Activated CD4-positive, alpha-beta T cell treated with anti-CD3 and anti-CD28 coated beads, Interleukin-2, amount 50 U/mL, for 48 hours (primary cell): ENCODE data around the gene LPP.
A peak's percentile ranks its signal among the peaks of the same experiment; 100 is the strongest.

Experiments
- DNase-seq, 2 experiments: peaks; one replicate each; pipeline ENCODE4 v3.0.0-alpha.2; 2020

LPP gene

DNA sequence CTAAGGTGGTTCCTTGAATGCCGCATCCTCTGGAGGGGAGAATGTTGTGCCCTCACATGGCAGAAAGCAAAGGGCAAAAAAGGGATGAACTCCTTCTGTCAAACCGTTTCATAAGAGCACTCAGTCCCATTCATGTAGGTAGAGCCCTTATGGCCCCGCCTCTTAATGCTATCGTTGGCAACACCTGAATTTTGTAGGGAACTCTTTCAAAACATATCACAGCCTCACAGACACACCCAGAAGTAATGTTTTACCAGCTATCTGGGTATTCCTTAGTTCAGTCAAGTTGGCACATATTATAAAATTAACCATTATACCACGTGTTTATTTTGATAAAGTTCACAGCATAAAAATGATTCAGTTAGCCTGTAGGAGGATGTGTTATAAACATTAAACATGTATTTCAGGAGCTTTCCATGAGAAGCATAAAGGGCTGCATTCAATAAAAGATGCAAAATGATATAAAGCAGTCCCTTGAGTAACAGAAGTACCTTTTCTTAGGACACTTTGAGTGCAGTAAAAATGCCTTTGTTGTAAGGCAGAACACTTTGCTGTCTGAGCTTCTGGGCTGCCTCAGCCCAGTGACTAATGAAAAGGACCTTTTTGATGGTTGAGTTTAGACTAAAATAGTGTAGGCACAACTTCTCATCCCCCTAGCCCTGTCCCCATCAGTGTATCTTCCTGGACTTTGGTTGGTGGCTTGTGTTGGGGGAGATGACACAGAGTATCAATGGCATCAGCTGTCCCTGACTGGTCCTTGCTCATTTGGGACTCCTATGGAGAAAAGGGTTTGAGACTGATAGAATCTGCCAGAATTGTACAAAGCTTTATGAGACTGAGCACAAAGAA, 754.3 kb downstream of the LPP start:
- no peak for DNase-seq

DNA sequence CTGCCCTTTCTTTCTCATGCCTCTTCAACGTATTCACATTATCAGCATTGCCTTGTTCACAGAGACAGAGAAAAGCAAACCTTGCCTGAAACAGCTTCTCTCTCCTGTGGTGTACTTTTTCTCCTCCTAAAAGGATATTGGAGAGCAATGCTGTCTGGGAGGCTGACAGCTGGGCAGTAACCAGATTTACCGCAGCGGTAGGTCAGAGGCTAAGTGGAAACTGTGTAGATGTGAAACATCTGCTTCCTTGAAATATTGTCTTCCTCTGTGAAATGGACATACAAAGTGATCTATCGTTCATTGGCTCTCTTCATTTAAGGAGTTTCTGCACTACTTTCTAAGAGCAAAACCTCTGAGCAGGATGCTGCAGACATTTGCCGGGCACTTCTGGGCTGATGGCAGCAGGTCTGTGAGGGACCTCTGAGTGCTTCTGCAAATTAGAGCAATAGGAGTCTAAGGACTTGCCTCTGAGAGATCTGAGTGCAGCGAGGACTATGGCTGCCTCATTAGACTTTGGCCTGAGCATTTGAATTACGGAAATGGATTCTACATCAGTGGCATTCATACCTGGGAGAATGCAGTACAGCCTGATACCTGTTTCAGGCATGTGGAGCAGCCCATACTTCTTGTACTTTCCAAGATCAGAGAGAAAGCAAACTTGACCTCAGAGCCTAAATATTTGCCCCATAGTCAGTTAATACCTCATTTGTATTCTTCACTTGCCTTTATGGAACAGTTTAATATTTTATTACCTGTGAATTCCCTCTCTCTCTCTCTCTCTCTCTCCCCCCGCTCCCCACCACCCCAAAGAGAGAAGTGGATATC, 757.3 kb downstream of the LPP start:
- no peak for DNase-seq

DNA sequence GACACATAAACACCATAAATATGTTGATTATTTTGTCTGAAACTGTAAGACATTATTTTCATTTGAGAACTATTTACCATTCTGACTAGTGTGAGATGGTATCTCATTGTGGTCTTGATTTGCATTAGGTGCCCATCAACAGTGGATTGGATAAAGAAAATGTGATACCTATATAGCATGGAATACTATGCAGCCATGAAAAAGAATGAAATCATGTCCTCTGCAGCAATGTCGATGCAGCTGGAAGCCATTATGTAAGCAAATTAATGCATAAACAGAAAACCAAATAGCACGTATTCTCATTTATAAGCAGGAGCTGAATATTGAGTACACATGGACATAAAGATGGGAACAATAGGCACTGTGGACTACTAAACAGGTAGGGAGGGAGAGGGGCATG, 759.1 kb downstream of the LPP start:
- no peak for DNase-seq

DNA sequence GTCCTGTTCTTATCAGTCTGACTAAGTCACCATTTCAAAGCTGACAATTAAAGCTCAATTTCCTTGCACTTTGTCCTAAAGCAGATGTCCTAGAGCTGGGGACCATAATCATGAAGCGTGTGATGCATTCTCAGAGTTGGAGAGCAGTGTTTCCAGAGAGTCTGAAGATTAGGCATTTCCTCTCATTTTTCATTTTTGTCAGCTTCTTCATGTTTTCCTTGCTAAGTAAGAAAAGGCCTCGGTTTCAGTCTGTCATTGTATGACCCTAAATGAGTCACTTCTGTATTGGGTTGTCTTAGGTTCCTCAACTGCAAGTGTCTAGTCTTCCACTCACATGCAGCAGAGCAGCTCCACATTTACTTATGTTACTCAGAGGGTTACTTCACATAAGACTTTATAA, 760.6 kb downstream of the LPP start:
- peak in 1 of 2 experiments; percentile 16 for DNase-seq

DNA sequence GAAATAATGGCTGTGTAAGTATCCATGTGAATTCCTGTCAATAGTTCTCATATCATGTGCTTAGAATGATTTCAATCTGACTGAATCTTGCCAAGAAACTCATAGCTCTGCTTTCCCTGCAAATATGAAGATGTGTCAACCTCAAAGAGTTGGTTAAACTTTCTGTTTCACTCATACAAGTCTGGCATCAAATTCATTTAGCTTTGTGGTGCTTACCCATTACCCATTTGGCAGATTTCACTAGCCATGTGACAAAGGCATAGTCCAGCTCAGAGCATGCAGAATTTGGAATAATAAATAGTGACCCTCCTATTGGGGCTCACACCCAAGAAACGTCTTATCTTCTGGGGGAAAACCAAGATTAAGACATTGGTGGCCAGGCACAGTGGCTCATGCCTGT, 761.2 kb downstream of the LPP start:
- peak in 1 of 2 experiments; percentile 17 for DNase-seq

DNA sequence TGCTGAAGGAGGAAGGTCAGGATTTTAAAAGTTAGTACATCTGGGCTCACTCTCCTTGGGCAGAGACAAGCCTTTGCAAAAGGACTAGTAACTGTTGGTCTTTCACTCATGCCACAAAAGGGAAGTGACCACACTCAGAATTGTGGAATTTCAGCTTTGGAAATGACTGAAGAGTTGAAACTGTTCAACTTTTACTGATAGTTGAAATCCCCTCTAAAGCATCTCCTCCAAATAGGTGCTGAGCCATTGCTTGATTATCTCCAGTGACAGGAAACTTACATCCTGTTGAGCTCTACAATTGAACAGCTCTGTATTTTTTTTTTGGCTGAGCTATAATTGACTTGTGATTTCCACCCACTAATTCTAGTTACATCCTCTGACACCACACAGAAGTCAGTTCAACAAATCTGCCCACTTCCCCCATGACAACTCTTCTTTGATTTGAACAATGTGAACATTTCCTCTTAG, 763.0 kb downstream of the LPP start:
- DNase-seq = no peak

DNA sequence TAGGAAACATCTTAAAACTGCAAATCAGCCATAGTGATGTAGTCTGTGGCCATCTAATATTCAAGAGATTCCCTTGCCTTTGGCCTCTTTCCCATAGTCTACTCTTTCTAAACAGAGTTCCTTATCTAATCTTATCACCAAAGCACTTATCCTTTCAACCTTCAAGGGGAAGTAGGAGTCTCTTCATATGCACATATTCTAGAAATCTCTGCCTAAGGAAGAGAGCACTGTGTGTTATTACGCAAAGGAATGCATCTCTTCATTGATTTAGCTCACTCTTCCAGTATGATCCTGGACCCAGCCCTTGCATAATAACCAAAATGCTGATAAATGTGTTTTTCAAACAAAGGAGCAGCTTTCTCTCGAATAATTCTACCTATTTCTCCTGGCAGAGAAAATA, 764.1 kb downstream of the LPP start:
- DNase-seq = no peak

DNA sequence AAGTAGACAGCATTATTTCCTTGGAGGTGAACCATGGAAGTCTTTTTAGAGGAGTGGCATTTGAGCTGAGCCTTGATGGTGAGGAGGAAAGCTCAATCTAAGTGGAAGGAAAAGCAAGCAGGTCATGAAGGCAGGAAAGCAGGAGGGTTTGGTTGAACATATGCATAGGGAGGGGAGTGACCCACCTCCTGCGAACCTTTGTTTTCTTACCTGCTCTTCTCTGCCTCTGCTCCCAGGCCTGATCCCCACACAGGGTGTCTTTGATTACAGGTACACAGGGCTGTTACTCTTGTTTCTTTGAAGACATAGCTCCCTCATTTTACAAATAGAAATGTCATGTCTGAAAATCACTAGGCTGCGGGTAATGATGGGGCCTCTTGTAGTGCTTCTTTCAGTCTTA, 769.7 kb downstream of the LPP start:
- no peak for DNase-seq

DNA sequence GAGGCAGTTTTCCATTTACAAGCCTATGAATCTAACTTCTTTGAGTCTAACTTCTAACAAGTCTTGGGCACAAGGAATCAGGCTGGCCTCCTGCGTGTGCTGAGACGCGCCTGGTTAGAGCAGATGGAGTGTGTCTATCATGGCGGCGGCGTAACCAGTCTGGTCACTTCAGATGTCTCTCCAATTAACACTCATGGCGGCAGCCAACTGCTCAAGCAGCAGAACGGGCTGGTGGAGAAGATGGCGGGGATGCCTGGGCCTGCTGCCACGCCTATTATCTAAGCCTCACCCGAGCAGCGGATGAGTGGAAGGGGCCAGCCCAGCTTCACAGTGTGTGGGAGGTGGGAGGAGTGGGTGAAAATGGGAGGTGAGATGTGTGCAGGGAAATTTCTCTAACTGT, 771.4 kb downstream of the LPP start:
- DNase-seq = no peak

DNA sequence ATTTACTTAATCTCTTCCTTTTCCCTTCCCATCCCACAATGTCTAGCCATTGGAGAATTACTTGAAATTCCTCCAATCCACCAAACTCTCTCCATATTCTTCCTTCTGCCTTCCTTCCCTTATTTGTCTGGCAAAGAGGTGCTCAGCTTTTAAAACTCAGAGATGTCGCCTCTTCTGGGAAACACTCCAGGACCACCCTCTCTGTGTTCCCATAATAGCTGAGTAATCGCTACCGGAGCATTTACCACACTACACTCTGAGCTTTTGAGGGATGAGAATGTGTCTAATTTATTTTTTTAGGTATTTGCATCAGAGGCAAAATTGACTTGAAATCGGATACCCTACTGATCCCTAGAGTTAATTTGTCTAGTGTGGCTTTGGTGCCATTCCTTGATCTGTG, 772.2 kb downstream of the LPP start:
- DNase-seq = no peak

DNA sequence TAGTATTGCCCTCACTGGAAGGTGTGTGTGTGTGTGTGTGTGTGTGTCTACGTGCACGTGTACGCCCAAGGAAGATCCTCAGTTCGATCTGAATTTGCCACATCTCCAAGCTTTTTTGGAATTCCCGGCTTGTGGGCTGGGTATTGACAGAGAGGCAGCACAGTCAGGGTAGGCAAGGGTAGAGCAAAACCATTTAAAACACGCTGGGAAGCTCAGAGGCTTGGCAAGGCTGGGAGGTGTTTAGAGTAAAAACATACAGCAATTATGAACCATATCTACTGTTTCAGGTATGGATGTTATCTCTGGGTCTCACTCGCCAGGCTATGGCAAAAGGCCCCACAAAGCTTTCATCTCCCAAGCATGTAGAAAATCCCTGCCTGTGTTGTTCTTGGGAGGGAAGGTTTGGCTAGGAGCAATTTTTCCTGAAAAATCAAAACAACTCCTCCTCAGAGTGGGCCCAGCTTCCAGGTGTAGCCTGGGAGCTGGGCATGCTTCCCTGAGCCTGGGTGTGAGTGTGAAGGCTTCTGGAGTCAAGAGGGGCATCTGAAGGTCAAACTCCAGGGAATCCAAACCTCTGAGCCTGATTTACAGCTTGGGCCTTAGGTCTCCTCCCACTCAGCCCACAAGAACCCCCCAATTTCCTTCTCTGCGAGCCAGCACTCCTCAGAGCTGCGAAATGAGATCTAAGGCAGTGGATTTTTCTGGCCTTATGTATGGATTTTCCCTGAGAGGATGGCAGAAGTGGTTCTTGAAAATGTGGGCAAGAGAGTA, 773.0 kb downstream of the LPP start:
- no peak for DNase-seq

DNA sequence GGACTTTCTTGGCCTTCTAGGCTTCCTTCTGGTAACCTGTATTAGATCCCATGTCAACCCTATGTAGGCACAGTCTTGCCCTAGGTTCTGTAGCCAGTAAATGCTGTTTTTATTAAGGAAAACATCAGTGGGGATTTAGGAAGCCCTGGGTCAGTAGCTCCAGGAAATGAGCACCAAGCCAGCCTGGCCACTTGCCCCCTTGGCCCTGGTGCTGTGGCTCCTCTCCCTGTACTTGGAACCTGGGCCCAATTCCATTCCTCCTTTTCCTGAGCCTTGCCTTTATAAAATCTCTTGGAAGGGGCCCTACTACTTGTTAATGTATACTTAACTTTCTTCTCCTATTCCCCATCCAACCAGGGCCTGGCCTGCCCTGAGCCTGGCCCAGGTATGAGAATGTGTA, 774.0 kb downstream of the LPP start:
- no peak for DNase-seq

DNA sequence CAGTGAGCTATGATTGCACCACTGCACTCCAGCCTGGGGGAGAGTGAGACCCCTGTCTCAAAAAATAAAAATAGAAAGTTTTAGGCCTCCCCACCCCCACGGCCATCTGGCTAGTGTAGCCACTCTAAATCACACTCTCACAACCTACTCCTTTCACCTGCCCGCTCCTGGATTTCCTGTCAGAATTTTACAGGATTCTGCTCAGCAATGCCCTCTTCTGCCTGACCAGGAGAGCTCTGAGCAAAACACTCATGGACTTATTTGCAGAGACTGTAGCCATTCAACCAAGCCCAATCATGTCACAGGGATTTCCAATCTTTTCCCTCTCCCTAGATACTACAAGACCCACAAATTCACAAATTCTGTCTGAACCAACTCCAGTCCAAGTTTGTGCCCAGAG, 775.2 kb downstream of the LPP start:
- DNase-seq = no peak

DNA sequence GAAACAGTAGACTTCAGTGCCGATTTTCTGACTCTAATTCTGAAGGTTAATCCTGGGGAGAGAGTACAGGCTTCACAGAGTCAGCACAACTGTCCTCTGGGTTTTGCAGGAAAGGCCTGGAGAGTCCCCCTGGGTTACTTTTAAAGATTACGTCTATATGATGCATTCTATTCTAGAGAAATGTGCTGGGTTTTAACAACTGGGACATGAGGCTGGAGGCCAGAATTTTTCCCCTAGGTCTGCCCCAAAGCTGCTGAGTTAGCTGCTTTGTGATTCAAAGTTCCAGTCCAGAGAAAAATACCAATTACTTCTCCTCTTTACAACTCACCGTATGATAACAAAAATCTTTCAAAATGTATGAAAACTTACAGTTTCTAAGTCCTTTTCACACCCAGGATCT, 777.1 kb downstream of the LPP start:
- DNase-seq = no peak

DNA sequence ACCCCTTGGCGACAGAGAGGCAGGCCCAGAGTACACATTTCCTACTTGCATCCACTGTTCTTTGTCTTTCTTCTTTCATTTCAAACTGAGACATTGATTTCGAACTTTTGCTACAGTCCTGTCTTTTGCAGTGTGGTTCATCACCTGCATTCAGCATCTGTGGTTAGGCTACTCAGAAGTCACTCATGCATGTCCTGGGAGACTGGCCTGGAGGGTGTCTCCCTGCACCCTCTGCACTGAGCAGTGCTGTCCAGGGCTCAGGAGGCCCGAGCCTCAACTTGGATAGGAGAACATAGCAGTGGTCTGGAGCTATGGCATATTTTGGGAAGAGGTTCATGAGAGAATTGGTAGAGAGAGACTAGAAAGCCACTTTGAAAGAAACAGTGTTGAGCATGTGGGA, 777.6 kb downstream of the LPP start:
- DNase-seq = no peak

DNA sequence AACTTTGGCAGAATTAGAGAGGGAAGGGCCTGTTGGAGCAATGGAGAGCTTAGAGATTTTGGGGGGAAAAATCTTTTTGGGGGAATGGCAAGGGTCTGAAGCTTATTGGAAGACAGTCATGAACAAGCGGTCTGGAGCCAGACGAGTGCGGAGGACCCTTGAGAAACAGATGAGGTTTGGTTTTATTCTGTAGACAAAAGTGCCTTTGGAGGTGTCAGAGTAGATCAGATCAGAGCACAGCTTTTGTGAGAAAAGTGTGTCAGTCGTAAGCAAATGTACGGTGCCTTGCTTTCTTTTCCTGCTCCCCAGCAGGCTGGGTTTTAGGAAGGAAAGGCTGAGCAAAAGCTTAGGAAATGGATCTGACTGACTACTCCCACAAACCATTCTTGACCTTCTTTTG, 781.0 kb downstream of the LPP start:
- no peak for DNase-seq

DNA sequence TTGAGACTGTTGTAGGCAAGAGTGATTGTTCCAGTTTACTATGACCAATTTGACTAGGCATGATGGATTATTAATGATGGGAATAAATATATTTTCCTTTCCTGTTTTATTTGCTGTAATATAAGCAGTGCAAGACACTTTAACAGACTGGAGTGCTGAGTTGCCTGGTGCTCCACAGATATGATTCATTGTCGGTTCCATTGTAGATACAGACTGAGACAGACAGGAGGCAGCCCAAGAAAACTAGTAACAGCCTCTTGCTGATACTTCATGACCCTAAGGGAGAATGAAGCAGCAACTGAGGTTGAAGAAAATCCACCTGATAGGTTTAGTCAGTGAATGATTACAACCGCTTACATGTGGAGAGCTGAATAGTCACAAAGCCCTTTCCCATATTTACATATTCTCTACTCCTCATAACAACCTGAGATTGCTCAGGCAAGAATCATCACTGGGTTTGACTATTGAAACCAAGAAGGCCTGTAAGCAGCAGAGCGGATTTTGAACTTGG, 782.7 kb downstream of the LPP start:
- no peak for DNase-seq

DNA sequence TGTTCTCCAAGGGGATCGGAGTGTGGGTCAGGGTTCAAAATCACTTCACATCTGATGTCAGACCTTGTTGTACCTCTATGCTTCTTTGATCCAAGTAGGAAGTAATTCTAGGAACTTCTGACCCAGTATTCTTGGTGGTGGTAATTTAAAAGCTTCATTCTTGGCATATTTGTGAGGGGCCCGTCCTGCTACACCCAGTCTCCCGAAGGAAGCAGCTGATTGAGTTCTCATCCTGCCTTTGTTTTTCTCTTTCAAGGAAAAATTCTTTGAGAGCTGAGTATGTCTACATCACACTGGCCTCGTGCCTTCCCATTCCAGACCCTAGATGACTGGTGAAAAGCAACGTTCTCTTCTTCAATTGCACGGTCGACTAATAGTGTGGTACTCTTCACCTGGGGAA, 783.4 kb downstream of the LPP start:
- no peak for DNase-seq

DNA sequence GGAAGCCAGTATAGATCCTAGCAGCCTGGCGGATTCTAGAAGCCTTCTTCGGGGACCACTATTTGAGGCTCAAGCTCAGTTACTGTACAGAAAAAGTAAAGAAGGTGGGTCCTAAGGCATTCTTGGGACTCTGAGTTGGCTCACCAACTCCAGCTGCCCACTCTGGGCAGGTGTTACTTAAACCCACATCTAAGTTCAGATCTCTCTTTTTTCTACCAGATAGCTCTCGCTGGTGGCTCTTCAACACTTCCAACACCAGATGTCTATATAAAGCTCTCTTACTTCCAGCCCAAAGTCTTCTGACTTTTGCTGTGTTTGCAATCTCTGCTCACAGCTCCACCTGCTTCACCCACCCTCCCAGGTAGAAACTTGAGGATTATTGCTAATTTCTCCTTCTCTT, 785.0 kb downstream of the LPP start:
- DNase-seq = no peak

DNA sequence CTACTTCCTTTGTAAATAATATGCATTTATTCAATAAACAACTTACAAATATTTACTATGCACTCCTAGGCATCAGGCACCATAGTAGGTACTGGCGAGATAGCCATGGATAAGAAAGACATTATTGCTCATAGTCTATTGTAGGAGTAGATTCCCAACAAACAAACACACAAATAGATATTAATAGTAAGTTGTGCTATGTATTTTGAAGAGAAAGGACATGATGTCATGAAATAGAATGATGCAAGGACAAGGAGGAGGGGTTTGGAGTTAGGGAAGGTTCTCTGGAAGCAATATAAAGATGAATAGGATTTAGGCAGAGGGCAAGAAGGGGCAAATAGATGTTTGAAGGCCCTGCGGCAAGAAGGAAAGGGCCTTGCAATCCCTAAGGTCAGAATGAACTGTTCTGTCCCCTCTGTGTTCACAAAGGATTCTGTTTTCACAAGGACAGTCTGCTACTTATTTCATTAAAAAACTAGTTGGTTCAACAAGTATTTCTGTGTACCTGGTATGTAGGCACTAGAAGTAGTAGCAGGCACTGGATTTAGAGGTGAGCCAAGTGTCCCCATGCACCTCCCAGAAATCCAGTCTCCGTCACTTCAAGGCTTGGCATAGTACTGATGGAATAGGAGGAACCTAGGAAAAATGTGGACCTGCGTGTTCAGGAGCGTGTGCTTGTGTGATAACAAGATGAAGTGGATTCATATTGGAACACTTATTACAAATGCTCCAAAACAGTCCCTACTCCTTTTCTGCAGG, 786.0 kb downstream of the LPP start:
- DNase-seq = no peak
